GM06990 (cell line): ENCODE measurements around the gene TLR7.

Experiments
- DNase-seq: peaks from one replicate; pipeline ENCODE4 v3.0.0-alpha.2; 2011; ENCODE audit not compliant: insufficient read length; ENCODE audit errors: extremely low read depth
- H3K27me3 ChIP-seq: replicated peaks from 2 replicates; pipeline ENCODE4 v1.6.0; 2011; ENCODE audit warnings: low read length; ENCODE audit not compliant: control insufficient read depth, insufficient read depth
- H3K36me3 ChIP-seq: 2 replicates; pipeline ENCODE4 v1.5.1; 2011; ENCODE audit warnings: low read length; ENCODE audit not compliant: control insufficient read depth, insufficient read depth
- H3K4me3 ChIP-seq: replicated peaks from 2 replicates; pipeline ENCODE4 v1.5.1; 2011; ENCODE audit warnings: low read depth, mild to moderate bottlenecking, control low read depth, low read length
- CTCF ChIP-seq: IDR thresholded peaks from 2 replicates; pipeline ENCODE4 v1.5.1; 2011; ENCODE audit warnings: low read length, control low read depth, mild to moderate bottlenecking, inconsistent platforms; ENCODE audit not compliant: insufficient read depth, poor library complexity, severe bottlenecking

The TLR7 gene

GRCh38 chrX:12895866-12896265 lies 29.0 kb downstream of the TLR7 start:
- no peak overlapping the region for H3K4me3 ChIP-seq
- H3K36me3 ChIP-seq = no peaks in the 10 kb centered on the region
- DNase-seq = no peak
- no peak for TF ChIP-seq CTCF
- H3K27me3 ChIP-seq = no peaks in the 10 kb centered on the region; the same call in 1 of the 2 replicates

- no peak for TF ChIP-seq CTCF
- no peak overlapping the region for H3K4me3 ChIP-seq
- no peak for DNase-seq
- no peaks in the 10 kb centered on the region; the same call in 1 of the 2 replicates for H3K27me3 ChIP-seq
- H3K36me3 ChIP-seq = no peaks in the 10 kb centered on the region
Observed at GRCh38 chrX:12896935-12897334, 30.1 kb downstream of the TLR7 start.

- Histone ChIP-seq H3K27me3 (no peaks in the 10 kb centered on the region; the same call in 1 of the 2 replicates), H3K4me3 (no peak overlapping the region), H3K36me3 (no peaks in the 10 kb centered on the region)
- no peak for TF ChIP-seq CTCF
- DNase-seq = no peak
Observed at GRCh38 chrX:12898073-12898472, 31.2 kb downstream of the TLR7 start.

DNA sequence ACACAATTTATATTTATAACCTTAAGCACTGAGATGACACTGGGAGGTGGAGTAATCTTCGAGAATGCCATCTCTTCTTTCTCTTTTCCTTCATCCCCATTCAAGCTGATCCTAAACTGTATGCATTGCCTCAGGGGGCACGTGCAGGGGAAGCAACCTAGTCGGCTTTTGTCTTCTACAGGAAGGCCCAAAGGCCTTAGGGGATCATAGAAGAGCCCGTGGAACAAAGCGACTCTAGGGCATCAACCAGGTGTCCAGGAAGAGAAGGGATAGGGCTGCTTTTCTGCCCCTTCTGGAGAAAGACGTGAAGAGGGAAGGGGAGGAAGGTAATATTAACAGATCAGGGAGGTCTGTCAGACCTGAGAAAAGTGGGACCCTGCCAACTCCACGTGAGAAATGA lies 32.6 kb downstream of the TLR7 start:
- no peak for DNase-seq
- no peak for TF ChIP-seq CTCF
- no peaks in the 10 kb centered on the region; the same call in 1 of the 2 replicates for H3K27me3 ChIP-seq

GRCh38 chrX:12901486-12901885 lies 34.6 kb downstream of the TLR7 start:
- DNase-seq = peak; percentile 22
- Histone ChIP-seq H3K27me3 (no peaks in the 10 kb centered on the region; the same call in 1 of the 2 replicates), H3K36me3 (no peaks in the 10 kb centered on the region), H3K4me3 (no peak overlapping the region)
- TF ChIP-seq CTCF = peak; percentile 77

More for the DNA sequence above, 32.6 kb downstream of the TLR7 start:
- no peaks in the 10 kb centered on the region for H3K36me3 ChIP-seq
- no peak overlapping the region for H3K4me3 ChIP-seq

GRCh38 chrX:12903646-12904045 lies 36.8 kb downstream of the TLR7 start:
- no peak for DNase-seq
- TF ChIP-seq CTCF = no peak
- Histone ChIP-seq H3K4me3 (no peak overlapping the region), H3K27me3 (no peaks in the 10 kb centered on the region), H3K36me3 (no peaks in the 10 kb centered on the region)
